Hematopoietic multipotent progenitor cell treated with erythropoietin and hydrocortisone succinate and interleukin-3 and kit ligand, for 17 days (in vitro differentiated cells): ENCODE results near the gene SDK1.
"Not testable (repeated sequence)": the region's sequence is repeated elsewhere in the genome, so short reads cannot be mapped to it uniquely, and the experiment has no call there.

Experiments used
- DNase-seq: peaks from one replicate; pipeline ENCODE4 v3.0.0-alpha.2; 2015; ENCODE audit warnings: low spot score

The SDK1 gene

GRCh38 chr7:3673524-3673923, 372.5 kb downstream of the SDK1 start:
- no peak for DNase-seq

DNA sequence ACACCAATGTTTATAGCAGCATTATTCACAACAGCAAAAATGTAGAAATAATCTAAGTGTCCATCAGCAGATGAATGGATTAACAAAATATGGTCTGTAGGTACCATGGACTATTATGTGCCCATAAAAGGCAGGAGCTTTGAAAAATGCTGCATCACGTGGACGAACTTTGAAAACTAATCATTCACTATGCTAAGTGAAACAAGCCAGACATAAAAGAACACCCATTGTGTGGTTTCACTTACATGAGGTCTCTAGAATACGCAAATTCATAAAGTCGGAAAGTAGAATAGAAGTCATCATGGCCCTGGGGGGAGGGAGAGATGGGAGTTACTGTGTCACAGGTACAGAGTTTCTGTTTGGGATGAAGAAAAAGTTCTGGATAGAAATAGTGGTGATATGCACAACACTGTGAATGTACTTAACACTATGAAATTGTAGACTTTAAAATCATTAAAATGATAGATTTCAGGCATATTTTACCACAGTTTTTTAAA, 377.3 kb downstream of the SDK1 start:
- no peak for DNase-seq

GRCh38 chr7:3682028-3682710, 381.1 kb downstream of the SDK1 start:
- DNase-seq, result no peak

DNA sequence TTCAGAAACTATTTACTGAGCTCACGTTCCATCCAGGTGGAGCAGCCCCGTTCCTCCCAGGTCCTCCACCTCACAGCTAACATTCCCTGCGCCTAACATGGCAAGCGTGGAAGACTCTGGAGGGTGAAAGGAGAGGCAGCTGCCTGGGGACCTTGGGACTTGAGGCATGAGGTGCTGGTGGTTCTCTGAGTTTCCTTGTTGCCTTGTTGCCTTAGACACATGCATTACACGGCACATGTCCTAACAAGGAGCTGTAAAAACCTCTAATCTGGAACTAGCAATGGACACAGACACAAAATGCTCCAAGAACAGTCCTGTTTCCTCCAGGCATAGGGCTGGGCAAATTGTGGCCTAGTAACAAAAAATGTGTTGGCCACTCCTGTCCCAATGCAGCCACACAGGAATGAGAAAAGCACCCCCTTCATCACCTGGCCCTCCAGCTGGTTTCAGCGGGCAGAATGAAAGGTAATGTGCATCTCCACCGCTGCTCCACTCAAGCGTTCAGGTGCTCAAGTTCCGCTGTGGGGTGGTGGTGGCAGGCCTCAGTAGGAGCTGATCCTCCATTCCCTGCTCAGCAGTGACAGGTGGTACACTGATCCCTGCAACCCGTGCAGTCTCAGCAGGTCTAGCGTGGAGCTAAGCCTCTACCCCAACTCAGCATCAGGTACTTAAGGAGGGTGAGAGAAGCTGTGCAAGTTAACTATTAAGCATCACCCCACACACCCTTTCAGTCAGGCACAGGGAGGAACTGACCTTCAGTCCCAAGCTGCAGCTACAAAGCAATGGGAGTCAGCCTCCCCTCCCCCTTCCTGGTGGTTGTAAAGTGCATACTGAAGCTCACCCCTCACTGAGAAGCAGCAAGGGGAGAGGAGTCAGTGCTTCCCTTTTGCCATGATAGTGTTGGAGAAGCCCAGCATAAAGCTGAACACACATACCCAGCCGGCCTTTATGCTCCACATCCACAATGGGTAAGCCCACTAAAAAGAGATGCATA, 382.8 kb downstream of the SDK1 start:
- no peak for DNase-seq

- no peak for DNase-seq
Measured at GRCh38 chr7:3688071-3688470, 387.0 kb downstream of the SDK1 start.

DNA sequence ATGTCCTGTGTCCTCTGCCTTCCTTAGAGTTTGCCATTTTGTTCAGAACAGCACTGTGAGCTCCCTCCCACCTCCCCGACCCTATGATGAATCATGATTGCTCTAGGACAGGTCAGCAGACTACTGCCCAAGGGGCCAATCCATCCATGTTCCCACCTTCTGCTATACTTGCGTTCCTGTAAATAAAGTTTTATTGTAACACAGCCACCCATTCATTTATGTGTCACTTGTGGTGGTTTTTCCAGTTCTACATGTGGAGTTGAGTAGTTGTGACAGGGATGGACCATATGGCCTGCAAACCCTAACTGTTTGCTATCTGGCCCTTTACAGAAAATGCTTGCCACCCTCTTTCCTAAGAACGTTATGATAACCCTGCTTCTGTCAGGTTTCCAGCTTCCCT, 387.8 kb downstream of the SDK1 start:
- DNase-seq, result no peak

GRCh38 chr7:3691478-3692158, 390.6 kb downstream of the SDK1 start:
- no peak for DNase-seq

GRCh38 chr7:3695602-3696001, 394.6 kb downstream of the SDK1 start:
- DNase-seq, result no peak

GRCh38 chr7:3696113-3696512, 395.1 kb downstream of the SDK1 start:
- DNase-seq, result no peak

GRCh38 chr7:3697472-3697871, 396.4 kb downstream of the SDK1 start:
- no peak for DNase-seq

DNA sequence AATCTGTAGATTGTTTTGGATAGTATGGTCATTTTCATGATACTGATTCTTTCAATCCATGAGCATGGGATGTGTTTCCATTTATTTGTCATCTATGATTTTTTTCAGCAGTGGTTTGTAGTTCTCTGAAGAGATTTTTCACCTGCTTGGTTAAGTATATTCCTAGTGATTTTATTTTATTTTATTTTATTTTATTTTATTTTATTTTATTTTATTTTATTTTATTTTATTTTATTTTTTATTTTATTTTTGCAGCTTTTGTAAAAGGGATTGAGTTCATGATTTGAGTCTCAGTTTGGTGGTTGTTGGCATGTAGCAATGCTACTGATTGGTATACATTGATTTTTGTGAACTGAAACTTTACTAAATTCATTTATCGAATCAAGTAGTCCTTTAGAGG, 404.2 kb downstream of the SDK1 start:
- no peak for DNase-seq

- not testable (repeated sequence) for DNase-seq
Measured at GRCh38 chr7:3706091-3706490, 405.0 kb downstream of the SDK1 start.

- no peak for DNase-seq
Measured at GRCh38 chr7:3710122-3710521, 409.1 kb downstream of the SDK1 start.

- DNase-seq, result no peak
Measured at GRCh38 chr7:3710531-3710930, 409.5 kb downstream of the SDK1 start.

DNA sequence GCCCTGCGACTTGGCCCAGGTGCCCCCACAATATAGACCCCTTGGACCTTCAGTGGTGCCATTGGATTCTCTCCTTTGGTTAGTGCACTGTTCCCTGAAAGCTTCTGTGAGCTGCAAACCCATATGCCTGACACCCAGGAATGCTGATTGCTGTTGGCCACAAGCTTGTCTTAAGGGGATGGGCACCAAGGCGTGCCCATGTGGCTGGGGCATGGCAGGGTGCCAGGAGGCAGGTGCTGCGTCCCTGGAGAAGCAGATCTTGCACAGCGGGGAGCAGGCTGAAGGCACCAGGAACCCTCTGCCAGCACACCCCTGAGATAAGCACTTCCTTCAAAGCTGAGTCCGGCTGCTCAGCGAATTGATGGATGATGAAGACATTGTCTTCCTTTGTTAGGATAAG, 411.8 kb downstream of the SDK1 start:
- no peak for DNase-seq

- DNase-seq, result no peak
Measured at GRCh38 chr7:3721422-3721821, 420.4 kb downstream of the SDK1 start.

DNA sequence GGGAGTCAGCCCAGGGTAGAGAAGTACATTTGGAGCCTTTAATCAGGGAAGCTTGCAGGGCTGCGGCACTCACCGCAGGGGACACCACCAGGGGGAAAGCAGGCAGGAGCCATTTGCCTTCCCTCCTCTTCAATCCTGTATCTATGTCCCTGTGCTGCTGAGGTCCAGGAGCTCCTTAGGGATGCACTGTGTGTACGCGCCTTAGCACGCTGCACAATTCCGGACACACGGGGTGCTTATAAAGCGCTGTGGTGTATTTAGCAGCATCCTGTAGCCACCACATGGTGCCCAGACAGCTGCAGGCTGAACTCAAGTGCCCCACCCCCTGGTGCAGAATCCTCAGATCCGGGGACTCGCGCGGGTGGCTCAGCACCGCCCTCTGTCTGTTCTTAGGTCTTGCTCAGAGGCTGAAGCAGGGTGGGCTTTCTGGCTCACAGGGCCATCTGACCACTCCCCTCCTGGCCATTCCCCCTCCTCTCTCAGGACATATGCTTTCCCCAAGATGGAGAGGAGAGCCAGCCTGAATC, 421.4 kb downstream of the SDK1 start:
- DNase-seq, result no peak

DNA sequence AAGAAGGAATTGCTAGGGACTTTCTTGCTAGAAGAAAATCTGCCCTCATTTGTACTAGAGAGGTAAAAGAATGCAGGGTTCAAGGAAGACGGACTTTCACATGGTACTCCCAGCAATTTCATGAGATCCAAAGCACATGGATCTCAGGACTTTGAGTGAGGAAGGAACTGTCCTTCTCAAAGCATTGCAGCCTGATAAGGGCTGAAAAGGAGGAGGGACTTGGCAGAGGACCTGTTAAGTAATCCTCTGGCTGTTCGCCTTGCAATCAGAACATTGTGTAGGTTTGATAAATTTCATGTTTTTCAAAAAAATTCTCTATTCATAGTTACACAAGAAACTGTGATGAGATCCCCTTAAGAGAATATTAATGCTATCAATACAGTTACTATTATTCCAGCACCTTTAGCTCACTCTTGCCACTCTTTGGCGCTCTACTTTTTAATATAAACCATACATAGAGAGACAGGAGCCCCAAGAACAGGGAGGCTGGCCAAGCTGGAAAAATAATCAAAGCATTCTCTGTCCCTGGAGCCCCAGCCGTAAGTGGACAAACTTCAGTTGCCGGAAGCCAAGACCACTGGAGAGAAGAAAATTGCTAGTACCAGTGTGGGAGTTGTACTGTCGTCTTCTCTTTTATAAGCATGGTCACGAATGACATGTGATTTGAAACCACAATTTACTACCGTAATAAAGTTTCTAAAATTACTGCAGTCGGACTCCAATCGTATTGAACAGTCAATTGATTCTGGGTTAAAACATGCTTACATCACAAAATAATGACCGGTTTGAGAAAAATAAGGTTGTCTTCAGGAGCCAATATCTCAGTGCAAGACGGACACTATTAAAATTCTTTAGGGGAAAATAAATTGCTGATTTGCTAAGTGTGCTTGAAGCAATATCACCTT, 424.4 kb downstream of the SDK1 start:
- DNase-seq, result no peak

- no peak for DNase-seq
Measured at GRCh38 chr7:3730276-3730675, 429.2 kb downstream of the SDK1 start.

- no peak for DNase-seq
Measured at GRCh38 chr7:3732395-3733005, 431.4 kb downstream of the SDK1 start.
